ENCODE results near the gene TAP1.
"Not testable (repeated sequence)": the region's sequence is repeated elsewhere in the genome, so short reads cannot be mapped to it uniquely, and the experiment has no call there.

Gene TAP1

GRCh38 chr6:32853541-32854375 lies at the start of gene TAP1, which contains the start of gene PSMB9:
TSS of gene TAP1 (minus strand) at chr6:32853704. CDS start at chr6:32853636, 68 bp downstream.
TSS of gene PSMB9 (plus strand) at chr6:32854192. CDS start at chr6:32854230, 38 bp downstream.
- DNase-seq: peak; percentile 85

- no peak for DNase-seq
Observed at GRCh38 chr6:32895006-32895345, 41.5 kb upstream of the TAP1 start.

- peak; percentile 99 for DNase-seq
Observed at GRCh38 chr6:32894085-32895005, 40.8 kb upstream of the TAP1 start.

GRCh38 chr6:32890831-32891230 lies 37.3 kb upstream of the TAP1 start:
- DNase-seq: no peak

GRCh38 chr6:32889533-32889932 lies 36.0 kb upstream of the TAP1 start:
- no peak for DNase-seq

GRCh38 chr6:32888576-32888975 lies 35.1 kb upstream of the TAP1 start:
- DNase-seq: no peak

- no peak for DNase-seq
Observed at GRCh38 chr6:32887616-32888015, 34.1 kb upstream of the TAP1 start.

- DNase-seq: peak; percentile 57
Observed at GRCh38 chr6:32886681-32887383, 33.3 kb upstream of the TAP1 start.

GRCh38 chr6:32885698-32886286 lies 32.3 kb upstream of the TAP1 start:
- DNase-seq: peak; percentile 80

GRCh38 chr6:32883789-32884188 lies 30.3 kb upstream of the TAP1 start:
- peak; percentile 8 for DNase-seq

GRCh38 chr6:32882879-32883250 lies 29.4 kb upstream of the TAP1 start:
- DNase-seq: no peak

- DNase-seq: not testable (repeated sequence)
Observed at GRCh38 chr6:32880962-32881361, 27.5 kb upstream of the TAP1 start.

GRCh38 chr6:32879691-32880090 lies 26.2 kb upstream of the TAP1 start:
- no peak for DNase-seq

- no peak for DNase-seq
Observed at GRCh38 chr6:32876603-32877002, 23.1 kb upstream of the TAP1 start.

- DNase-seq: not testable (repeated sequence)
Observed at GRCh38 chr6:32873947-32874346, 20.4 kb upstream of the TAP1 start.

GRCh38 chr6:32868257-32868788 lies 14.8 kb upstream of the TAP1 start:
- peak; percentile 77 for DNase-seq

- DNase-seq: no peak
Observed at GRCh38 chr6:32867554-32868256, 14.2 kb upstream of the TAP1 start.

GRCh38 chr6:32867022-32867477 lies 13.5 kb upstream of the TAP1 start:
- no peak for DNase-seq

- DNase-seq: no peak
Observed at GRCh38 chr6:32865724-32866443, 12.4 kb upstream of the TAP1 start.

GRCh38 chr6:32862725-32863124 lies 9.2 kb upstream of the TAP1 start:
- DNase-seq: no peak

GRCh38 chr6:32860674-32861073 lies 7.2 kb upstream of the TAP1 start:
- no peak for DNase-seq
